H9 (cell line): Measurements from ENCODE around the gene PITX1. TPM values are rescaled to one million over a fixed set of nuclear protein-coding genes. Genes with fewer than 3 reads are reported as not detected.

Experiments
- DNase-seq: peaks from one replicate; pipeline ENCODE4 v3.0.0-alpha.2; 2017
- H2AFZ ChIP-seq: one replicate; pipeline ENCODE4 v1.6.1; 2013; ENCODE audit warnings: mild to moderate bottlenecking, low read length, control low read depth, moderate library complexity
- H2AK5ac ChIP-seq: 2 replicates; pipeline ENCODE4 v1.6.1; 2013; ENCODE audit warnings: low read length, control low read depth, mixed read lengths; ENCODE audit not compliant: insufficient read length
- H2BK120ac ChIP-seq: one replicate; pipeline ENCODE4 v1.6.1; 2013; ENCODE audit warnings: low read depth, mild to moderate bottlenecking, low read length, control low read depth, inconsistent platforms; ENCODE audit not compliant: poor library complexity, severe bottlenecking
- H2BK12ac ChIP-seq: 2 replicates; pipeline ENCODE4 v1.6.1; 2013; ENCODE audit warnings: low read length, control low read depth, mixed read lengths, low read depth; ENCODE audit not compliant: insufficient read length
- H2BK15ac ChIP-seq: 2 replicates; pipeline ENCODE4 v1.6.1; 2013; ENCODE audit warnings: low read depth, low read length, control low read depth
- H2BK20ac ChIP-seq: one replicate; pipeline ENCODE4 v1.6.1; 2013; ENCODE audit warnings: low read depth, mild to moderate bottlenecking, low read length, control low read depth, inconsistent platforms; ENCODE audit not compliant: poor library complexity, severe bottlenecking
- H2BK5ac ChIP-seq: 2 replicates; pipeline ENCODE4 v1.6.1; 2013; ENCODE audit warnings: low read length, control low read depth, mixed read lengths; ENCODE audit not compliant: insufficient read length
- H3K14ac ChIP-seq: 2 replicates; pipeline ENCODE4 v1.6.1; 2013; ENCODE audit warnings: low read length, control low read depth; ENCODE audit not compliant: insufficient read depth
- H3K18ac ChIP-seq: 2 replicates; pipeline ENCODE4 v1.6.1; 2013; ENCODE audit warnings: low read depth, mild to moderate bottlenecking, mixed read lengths, low read length, control low read depth; ENCODE audit not compliant: insufficient read length
- H3K23ac ChIP-seq: 2 replicates; pipeline ENCODE4 v1.6.1; 2013; ENCODE audit warnings: low read length, control low read depth, mixed read lengths, low read depth; ENCODE audit not compliant: insufficient read length
- H3K23me2 ChIP-seq: 2 replicates; pipeline ENCODE4 v1.6.1; 2013; ENCODE audit warnings: low read depth, mild to moderate bottlenecking, mixed read lengths, low read length, control low read depth; ENCODE audit not compliant: insufficient read length, poor library complexity, severe bottlenecking
- H3K27ac ChIP-seq: 2 replicates; pipeline ENCODE4 v1.5.1; 2013; ENCODE audit warnings: low read length, control low read depth, mixed read lengths, low read depth; ENCODE audit not compliant: insufficient read length
- H3K27me3 ChIP-seq: 2 replicates; pipeline ENCODE4 v1.6.1; 2013; ENCODE audit warnings: low read length, control low read depth, inconsistent platforms; ENCODE audit not compliant: insufficient read depth
- H3K4ac ChIP-seq: 2 replicates; pipeline ENCODE4 v1.6.1; 2013; ENCODE audit warnings: low read depth, mild to moderate bottlenecking, control low read depth, inconsistent platforms, low read length, moderate library complexity
- H3K4me1 ChIP-seq: 2 replicates; pipeline ENCODE4 v1.6.1; 2013; ENCODE audit warnings: low read length, control low read depth, inconsistent platforms; ENCODE audit not compliant: insufficient read depth
- H3K4me2 ChIP-seq: 2 replicates; pipeline ENCODE4 v1.6.1; 2013; ENCODE audit warnings: low read length, control low read depth, mixed read lengths; ENCODE audit not compliant: insufficient read length, insufficient read depth
- H3K56ac ChIP-seq: 2 replicates; pipeline ENCODE4 v1.6.1; 2013; ENCODE audit warnings: low read depth, mild to moderate bottlenecking, mixed read lengths, low read length, control low read depth; ENCODE audit not compliant: insufficient read length
- H3K79me1 ChIP-seq: 2 replicates; pipeline ENCODE4 v1.6.1; 2013; ENCODE audit warnings: low read depth, mild to moderate bottlenecking, moderate library complexity, low read length, control low read depth, inconsistent platforms; ENCODE audit not compliant: insufficient read depth, poor library complexity, severe bottlenecking
- H3K79me2 ChIP-seq: 2 replicates; pipeline ENCODE4 v1.6.1; 2013; ENCODE audit warnings: low read length, control low read depth, inconsistent platforms; ENCODE audit not compliant: insufficient read depth
- H3K9ac ChIP-seq: 2 replicates; pipeline ENCODE4 v1.6.1; 2013; ENCODE audit warnings: low read length, control low read depth, mixed read lengths; ENCODE audit not compliant: insufficient read length; ENCODE audit errors: extremely low read depth
- H3K9me3 ChIP-seq: one replicate; pipeline ENCODE4 v1.6.1; 2013; ENCODE audit warnings: low read depth, low read length, inconsistent platforms; ENCODE audit not compliant: control insufficient read depth
- H3T11ph ChIP-seq: one replicate; pipeline ENCODE4 v1.6.1; 2013; ENCODE audit warnings: mild to moderate bottlenecking, low read length, control low read depth, inconsistent platforms
- H4K20me1 ChIP-seq: one replicate; pipeline ENCODE4 v1.6.1; 2013; ENCODE audit not compliant: control insufficient read depth, insufficient read length, insufficient read depth
- H4K5ac ChIP-seq: 2 replicates; pipeline ENCODE4 v1.6.1; 2013; ENCODE audit warnings: low read depth, mild to moderate bottlenecking, mixed read lengths, low read length, control low read depth; ENCODE audit not compliant: insufficient read length
- H4K8ac ChIP-seq: replicated peaks from 2 replicates; pipeline ENCODE4 v1.6.1; 2013; ENCODE audit warnings: low read length, control low read depth, mixed read lengths, low read depth; ENCODE audit not compliant: insufficient read length
- H4K91ac ChIP-seq: 2 replicates; pipeline ENCODE4 v1.6.1; 2013; ENCODE audit warnings: low read depth, mild to moderate bottlenecking, moderate library complexity, mixed read lengths, low read length, control low read depth; ENCODE audit not compliant: insufficient read length
- H3K27ac Mint-ChIP-seq, 3 experiments: 2 replicates in 2 of 3; 3 replicates in 1 of 3; pipeline ENCODE4 v1.8.0; 2020 to 2021; ENCODE audit warnings: mixed read lengths in 3 of 3, mild to moderate bottlenecking in 1 of 3, moderate library complexity in 1 of 3
- H3K27me3 Mint-ChIP-seq: 2 replicates; pipeline ENCODE4 v1.8.0; 2021; ENCODE audit warnings: low read depth, mild to moderate bottlenecking, moderate library complexity, mixed read lengths
- H3K36me3 Mint-ChIP-seq, 3 experiments: 2 replicates in 2 of 3; 3 replicates in 1 of 3; pipeline ENCODE4 v1.8.0; 2020 to 2021; ENCODE audit warnings: low read depth in 3 of 3, mixed read lengths in 3 of 3; ENCODE audit not compliant: insufficient read depth in 1 of 3
- H3K4me1 Mint-ChIP-seq, 2 experiments: 2 replicates each; pipeline ENCODE4 v1.8.0; 2020; ENCODE audit warnings: mixed read lengths in 2 of 2
- H3K4me3 Mint-ChIP-seq, 2 experiments: 2 replicates in 1 of 2; 3 replicates in 1 of 2; pipeline ENCODE4 v1.8.0; 2020 to 2021; ENCODE audit warnings: mild to moderate bottlenecking in 2 of 2, mixed read lengths in 2 of 2, moderate library complexity in 1 of 2
- H3K9me3 Mint-ChIP-seq, 2 experiments: 2 replicates in 1 of 2; 3 replicates in 1 of 2; pipeline ENCODE4 v1.8.0; 2020; ENCODE audit warnings: mild to moderate bottlenecking in 2 of 2, mixed read lengths in 2 of 2, moderate library complexity in 1 of 2
- WGBS: extraction: QIAGEN DNeasy Blood & Tissue Kit; methylation state at CpG from one replicate; pipeline ENCODE4 v1.1.7; 2013; ENCODE audit warnings: missing lambda C conversion rate, low lambda C conversion rate, mixed read lengths; ENCODE audit not compliant: insufficient read length; ENCODE audit errors: extremely low coverage; 5-methylcytosine and 5-hydroxymethylcytosine counted together
- total RNA-seq: library from RNA; stranded (reverse); gene quantifications from 2 replicates; pipeline ENCODE4 v1.2.1, GENCODE V29; 2021
- TF ChIP-seq, protein P1 (sequence below): fragments of 200-600 bp; sonication (generic); conservative IDR thresholded peaks from 3 replicates; pipeline ENCODE4 v1.8.0; 2021; ENCODE audit warnings: antibody characterized with exemption, mild to moderate bottlenecking

Gene PITX1
- total RNA-seq, 1 experiment from 2014 or later, result not detected

DNA sequence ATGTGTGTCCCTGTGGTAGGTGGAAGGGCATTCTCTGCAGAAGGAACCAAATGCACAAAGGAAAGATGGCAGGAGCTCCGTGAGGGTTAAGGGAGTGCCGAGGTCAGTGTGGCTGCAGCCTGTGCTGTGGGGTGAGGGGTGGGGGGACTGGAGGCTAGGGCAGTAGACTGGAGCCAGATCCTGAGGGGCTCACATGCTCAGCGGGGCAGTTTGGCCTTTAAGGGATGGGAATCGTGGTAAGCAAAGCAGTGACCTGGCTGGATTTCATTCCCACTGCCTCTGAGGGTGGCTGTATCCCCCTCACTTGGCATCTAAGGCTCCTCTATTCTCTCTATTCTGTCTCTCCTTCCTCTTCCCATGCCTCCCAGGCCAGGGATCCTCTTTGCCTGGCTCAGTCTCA lies 15.6 kb downstream of the PITX1 start:
- H4K5ac ChIP-seq, result no peak overlapping the region
- H3K9me3 Mint-ChIP-seq, result no peaks in the 10 kb centered on the region
- no peak overlapping the region for H3T11ph ChIP-seq
- no peaks in the 10 kb centered on the region for H3K27me3 ChIP-seq
- no peak overlapping the region for H2BK15ac ChIP-seq
- TF ChIP-seq, protein P1, sequence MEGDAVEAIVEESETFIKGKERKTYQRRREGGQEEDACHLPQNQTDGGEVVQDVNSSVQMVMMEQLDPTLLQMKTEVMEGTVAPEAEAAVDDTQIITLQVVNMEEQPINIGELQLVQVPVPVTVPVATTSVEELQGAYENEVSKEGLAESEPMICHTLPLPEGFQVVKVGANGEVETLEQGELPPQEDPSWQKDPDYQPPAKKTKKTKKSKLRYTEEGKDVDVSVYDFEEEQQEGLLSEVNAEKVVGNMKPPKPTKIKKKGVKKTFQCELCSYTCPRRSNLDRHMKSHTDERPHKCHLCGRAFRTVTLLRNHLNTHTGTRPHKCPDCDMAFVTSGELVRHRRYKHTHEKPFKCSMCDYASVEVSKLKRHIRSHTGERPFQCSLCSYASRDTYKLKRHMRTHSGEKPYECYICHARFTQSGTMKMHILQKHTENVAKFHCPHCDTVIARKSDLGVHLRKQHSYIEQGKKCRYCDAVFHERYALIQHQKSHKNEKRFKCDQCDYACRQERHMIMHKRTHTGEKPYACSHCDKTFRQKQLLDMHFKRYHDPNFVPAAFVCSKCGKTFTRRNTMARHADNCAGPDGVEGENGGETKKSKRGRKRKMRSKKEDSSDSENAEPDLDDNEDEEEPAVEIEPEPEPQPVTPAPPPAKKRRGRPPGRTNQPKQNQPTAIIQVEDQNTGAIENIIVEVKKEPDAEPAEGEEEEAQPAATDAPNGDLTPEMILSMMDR, result no peak
- H3K27me3 Mint-ChIP-seq, result peaks cover 80% of the 10 kb centered on the region
- no peak overlapping the region for H4K8ac ChIP-seq
- no peak overlapping the region for H3K56ac ChIP-seq
- H3K4me1 ChIP-seq, result no peaks in the 10 kb centered on the region
- H2BK5ac ChIP-seq, result no peak overlapping the region
- H3K4ac ChIP-seq, result no peak overlapping the region
- H3K4me1 Mint-ChIP-seq, result peaks cover 3% of the 10 kb centered on the region in 2 experiments; a peak in 2 of 4 replicates
- no peak overlapping the region for H3K4me3 Mint-ChIP-seq
- H2BK20ac ChIP-seq, result no peak overlapping the region
- no peak overlapping the region for H3K4me2 ChIP-seq
- no peaks in the 10 kb centered on the region for H3K79me1 ChIP-seq
- no peak overlapping the region for H3K18ac ChIP-seq
- no peak overlapping the region for H3K27ac ChIP-seq
- no peak for DNase-seq
- no peak overlapping the region for H4K91ac ChIP-seq
- no peak overlapping the region for H3K9ac ChIP-seq
- no peaks in the 10 kb centered on the region for H3K9me3 ChIP-seq
- H4K20me1 ChIP-seq, result no peaks in the 10 kb centered on the region
- no peak overlapping the region for H2AFZ ChIP-seq
- H2BK120ac ChIP-seq, result no peak overlapping the region
- H3K27ac Mint-ChIP-seq, result no peak overlapping the region
- WGBS, result no CpG with 5 or more reads among the region's 4 CpGs
- H3K23me2 ChIP-seq, result no peaks in the 10 kb centered on the region
- H2AK5ac ChIP-seq, result no peak overlapping the region
- H3K36me3 Mint-ChIP-seq, result no peaks in the 10 kb centered on the region
- no peak overlapping the region for H3K14ac ChIP-seq
- no peak overlapping the region for H3K23ac ChIP-seq
- no peaks in the 10 kb centered on the region for H3K79me2 ChIP-seq
- no peak overlapping the region for H2BK12ac ChIP-seq
